HAP-1 (cell line): ENCODE data around the gene MAPK9.
"Not testable (repeated sequence)": the region's sequence is repeated elsewhere in the genome, so short reads cannot be mapped to it uniquely, and the experiment has no call there.

ENCODE experiments used
- DNase-seq, 2 experiments: peaks; one replicate each; pipeline ENCODE4 v3.0.0-alpha.2; 2016 to 2020; ENCODE audit warnings: low spot score in 2 of 2
- H3K27me3 ChIP-seq: fragments of 250-450 bp; sonication (Bioruptor Pico); 2 replicates; pipeline ENCODE4 v1.5.1; 2020; ENCODE audit warnings: low read depth, mild to moderate bottlenecking, moderate library complexity
- H3K36me3 ChIP-seq: fragments of 250-450 bp; sonication (Bioruptor Pico); replicated peaks from 2 replicates; pipeline ENCODE4 v1.5.1; 2020; ENCODE audit warnings: mild to moderate bottlenecking
- H3K4me1 ChIP-seq: fragments of 250-450 bp; sonication (Bioruptor Pico); 2 replicates; pipeline ENCODE4 v1.5.1; 2020; ENCODE audit warnings: mild to moderate bottlenecking
- H3K4me3 ChIP-seq: fragments of 250-450 bp; sonication (Bioruptor Pico); 2 replicates; pipeline ENCODE4 v1.5.1; 2020; ENCODE audit warnings: mild to moderate bottlenecking, moderate library complexity
- H3K9me3 ChIP-seq: fragments of 250-450 bp; sonication (Bioruptor Pico); 2 replicates; pipeline ENCODE4 v1.5.1; 2020; ENCODE audit warnings: mild to moderate bottlenecking, moderate library complexity
- in situ Hi-C: fragments of 300-500 bp; cut with MboI; formaldehyde crosslinking; loops from 3 replicates; pipeline ENCODE4 v1.14.3; 2020; ENCODE audit warnings: low sequenced_read_pairs, inconsistent platforms, mixed read lengths

The MAPK9 gene

DNA sequence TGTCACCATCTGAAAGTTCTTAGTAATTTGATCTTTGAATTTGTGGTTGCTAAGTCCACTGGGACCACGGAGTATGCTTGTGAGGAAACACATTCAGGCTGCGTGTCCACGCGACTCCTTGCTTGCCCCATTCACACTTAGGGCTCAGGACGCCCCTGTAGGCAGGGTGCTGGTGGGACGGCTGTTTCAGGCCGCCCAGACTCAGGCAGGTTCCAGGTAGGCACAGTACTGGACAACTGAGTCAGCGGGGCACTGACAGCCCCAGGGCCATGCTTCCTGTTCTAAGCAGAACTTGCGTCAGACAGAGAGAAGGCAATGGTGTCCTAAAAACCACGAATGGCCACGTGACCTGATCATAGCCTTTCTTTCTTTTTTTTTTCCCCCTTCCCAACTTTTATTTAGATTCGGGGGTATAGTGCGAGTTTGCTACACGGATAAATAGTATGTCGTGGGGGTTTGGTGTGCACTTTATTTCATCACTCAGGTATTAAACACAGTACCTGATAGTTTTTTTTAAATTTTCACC is 75.2 kb downstream of the MAPK9 start:
- in situ Hi-C loops = no loop called here
- no peak overlapping the region for H3K4me3 ChIP-seq
- DNase-seq = no peak
- no peaks in the 10 kb centered on the region for H3K27me3 ChIP-seq
- no peaks in the 10 kb centered on the region for H3K9me3 ChIP-seq
- no peaks in the 10 kb centered on the region for H3K36me3 ChIP-seq
- H3K4me1 ChIP-seq = no peaks in the 10 kb centered on the region

DNA sequence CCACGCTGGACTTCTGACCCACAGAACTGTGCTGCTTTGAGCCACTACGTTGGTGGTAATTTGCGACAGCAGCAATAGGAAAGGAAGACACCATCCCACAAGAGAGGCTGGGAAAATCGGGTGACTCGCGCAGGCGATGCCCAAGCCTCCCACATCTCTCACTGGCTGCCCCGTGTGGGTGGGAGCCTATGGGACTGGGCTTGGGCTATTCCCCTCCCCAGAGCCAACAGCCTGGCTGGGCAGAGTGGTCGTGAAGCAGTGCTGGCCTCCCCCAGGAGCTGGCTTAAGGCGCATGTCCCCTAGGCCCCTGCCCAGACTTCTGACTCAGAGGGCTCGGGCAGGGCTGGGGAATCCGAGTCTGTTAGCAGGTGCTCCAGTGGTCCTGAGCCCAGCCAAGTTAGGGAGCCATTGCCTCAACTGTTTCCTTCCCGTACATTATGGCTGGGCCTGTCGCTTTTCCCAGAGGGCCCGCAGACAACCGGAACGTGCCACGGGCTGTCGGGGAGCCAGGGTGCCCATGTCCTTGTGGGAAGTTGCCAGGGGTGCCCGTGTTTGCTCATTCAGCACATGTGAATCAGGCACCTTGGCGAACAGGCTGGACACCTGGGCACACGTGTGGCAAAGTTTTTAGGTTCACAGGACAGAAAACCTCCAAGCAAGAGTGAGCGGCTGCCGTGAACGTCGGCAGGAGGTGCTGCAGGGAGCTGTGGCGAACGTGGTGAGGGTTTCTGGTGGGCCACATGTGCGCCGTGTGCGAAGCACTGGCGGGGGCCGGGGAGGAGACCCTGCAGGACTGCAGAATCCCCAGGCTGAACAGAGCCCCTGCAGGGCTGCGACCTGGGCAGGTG is 75.9 kb downstream of the MAPK9 start:
- Histone ChIP-seq H3K27me3 (no peaks in the 10 kb centered on the region), H3K9me3 (no peaks in the 10 kb centered on the region), H3K36me3 (no peaks in the 10 kb centered on the region), H3K4me1 (no peaks in the 10 kb centered on the region), H3K4me3 (no peak overlapping the region)
- no peak for DNase-seq
- in situ Hi-C loops = no loop called here

DNA sequence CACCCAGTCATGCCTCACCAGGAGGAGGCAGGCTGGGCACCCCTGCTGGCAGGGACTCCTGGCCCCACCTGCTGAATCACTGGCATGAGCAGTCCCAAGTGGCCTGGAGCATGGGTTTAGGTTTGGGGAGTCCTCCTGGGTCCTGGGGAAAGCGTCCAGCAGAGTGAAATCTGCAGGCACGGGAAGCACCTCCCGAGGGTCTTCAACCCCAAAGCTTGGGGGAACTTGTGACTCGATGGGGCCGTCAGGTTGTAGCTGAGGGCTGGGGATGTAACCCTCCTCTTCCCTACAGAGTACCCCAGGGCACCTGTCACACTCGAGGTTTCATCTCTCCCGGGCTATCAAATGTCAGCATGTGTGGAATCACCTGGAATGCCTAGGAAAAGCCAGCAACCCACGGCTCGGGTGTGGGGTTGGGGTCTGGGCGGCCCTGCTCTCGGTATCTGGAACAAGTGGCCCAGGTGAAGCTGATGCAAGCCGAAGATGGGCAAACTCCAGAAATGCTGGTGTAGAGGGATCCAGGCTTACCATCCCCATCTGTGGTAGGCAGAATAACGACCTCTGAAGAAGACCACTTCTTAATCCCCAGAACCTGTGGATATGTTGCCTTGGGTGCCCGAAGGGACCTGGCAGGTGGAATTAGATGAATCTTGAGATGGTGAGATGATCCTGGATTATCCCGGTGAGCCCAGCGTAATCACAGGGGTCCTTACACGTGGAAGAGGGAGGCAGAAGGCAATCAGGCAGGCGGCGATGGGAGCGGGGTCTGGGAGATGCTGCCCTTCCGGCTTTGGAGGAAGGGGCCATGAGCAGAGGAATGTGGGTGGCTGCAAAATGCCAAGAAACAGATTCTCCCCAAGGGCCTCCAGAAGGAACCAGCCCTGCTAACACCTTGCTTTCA is 76.8 kb downstream of the MAPK9 start:
- H3K4me1 ChIP-seq = no peaks in the 10 kb centered on the region
- H3K36me3 ChIP-seq = no peaks in the 10 kb centered on the region
- in situ Hi-C loops = no loop called here
- no peak for DNase-seq
- H3K27me3 ChIP-seq = no peaks in the 10 kb centered on the region
- no peaks in the 10 kb centered on the region for H3K9me3 ChIP-seq
- H3K4me3 ChIP-seq = no peak overlapping the region

DNA sequence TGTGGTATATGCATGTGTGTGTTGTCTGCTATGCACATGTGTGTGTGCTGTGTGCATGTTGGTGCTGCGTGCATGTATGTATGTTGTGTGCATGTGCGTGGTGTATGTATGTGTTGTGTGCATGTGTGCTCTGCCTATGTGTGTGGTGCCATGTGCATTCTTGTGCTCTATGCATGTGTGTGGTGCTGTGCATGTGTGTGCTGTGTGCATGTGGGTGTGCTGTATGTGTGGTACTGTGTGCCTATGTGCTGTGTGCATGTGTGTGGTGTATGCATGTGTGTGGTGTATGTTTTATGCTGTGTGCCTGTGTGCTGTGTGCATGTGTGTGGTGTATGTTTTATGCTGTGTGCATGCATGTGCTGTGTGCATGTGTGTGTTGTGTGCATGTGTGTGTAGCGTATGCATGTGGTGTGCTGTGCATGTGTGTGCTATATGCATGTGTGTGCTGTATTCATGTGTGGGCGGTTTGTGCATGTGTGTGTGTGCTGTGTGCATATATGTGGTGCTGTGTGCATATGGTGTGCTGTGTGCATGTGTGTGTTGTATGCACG is 78.2 kb downstream of the MAPK9 start:
- DNase-seq = no peak
- H3K27me3 ChIP-seq = no peaks in the 10 kb centered on the region
- H3K4me3 ChIP-seq = no peak overlapping the region
- H3K9me3 ChIP-seq = no peaks in the 10 kb centered on the region
- no peaks in the 10 kb centered on the region for H3K36me3 ChIP-seq
- in situ Hi-C loops = no loop called here
- 0 out of 2 replicates have a peak, but pooled peaks cover 3% of the 10 kb centered on the region for H3K4me1 ChIP-seq

DNA sequence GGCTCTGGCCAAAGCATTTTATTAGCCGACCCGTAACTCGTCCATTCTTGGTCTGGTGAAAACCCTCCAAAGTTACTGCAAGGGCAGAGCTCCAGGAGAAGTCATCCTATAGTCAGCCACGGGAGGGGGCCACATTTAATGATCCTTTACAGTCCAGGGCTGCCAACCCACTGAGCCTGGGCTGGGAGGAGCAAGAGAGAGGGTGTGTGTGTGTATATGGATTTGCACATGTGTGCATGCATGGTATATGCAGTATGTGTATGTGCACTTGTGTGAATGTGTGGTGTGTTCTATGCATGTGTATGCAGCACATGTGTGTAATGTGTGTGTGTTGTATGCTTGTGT is 78.7 kb downstream of the MAPK9 start:
- Histone ChIP-seq H3K4me3 (no peak overlapping the region), H3K27me3 (no peaks in the 10 kb centered on the region), H3K36me3 (no peaks in the 10 kb centered on the region), H3K4me1 (peaks cover 4% of the 10 kb centered on the region; the same call in 1 of the 2 replicates), H3K9me3 (no peaks in the 10 kb centered on the region)
- no peak for DNase-seq
- in situ Hi-C loops = no loop called here

DNA sequence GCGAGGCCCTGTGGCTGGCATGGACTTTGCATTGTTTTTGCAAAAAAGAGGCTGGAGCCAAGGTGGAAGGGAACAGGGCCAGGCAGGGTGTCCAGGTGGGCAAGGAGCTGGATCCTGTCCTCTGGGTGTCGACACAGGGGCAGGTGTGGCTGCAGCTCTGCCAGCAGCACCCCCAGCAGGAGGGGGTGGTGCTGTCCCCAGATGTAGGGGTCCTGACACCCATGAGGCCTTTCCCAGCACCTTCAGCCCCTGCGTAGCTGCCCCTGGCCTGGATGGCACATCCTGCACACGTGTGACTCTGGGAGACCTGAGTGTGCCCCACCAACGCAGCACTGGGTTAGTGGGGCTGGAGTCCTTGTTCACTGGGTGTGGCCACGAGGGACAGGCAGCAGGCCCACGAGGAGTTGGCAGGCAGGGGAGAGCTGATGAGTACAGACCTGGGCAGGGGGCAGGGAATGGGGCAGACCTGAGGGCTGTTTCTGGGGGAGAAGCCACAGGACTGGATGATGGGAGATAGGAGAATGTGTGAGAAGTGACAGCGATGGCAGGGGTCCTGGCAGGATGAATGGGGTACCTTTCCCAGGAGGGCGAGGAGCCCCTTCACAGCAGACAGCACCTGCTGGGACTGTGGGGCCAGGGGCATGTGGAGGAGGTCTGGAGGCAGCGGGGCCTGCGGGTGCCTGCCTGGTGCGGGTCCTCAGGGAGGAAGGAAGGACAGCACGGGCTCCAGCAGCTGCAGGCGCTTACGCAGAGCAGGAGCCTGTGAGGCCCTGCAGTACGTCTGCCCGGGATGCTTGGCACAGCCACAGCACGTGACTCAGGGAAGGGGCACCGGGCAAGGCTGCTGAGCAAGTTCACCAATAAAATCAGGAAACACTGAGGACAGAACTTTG is 79.3 kb downstream of the MAPK9 start:
- no peak for DNase-seq
- no peaks in the 10 kb centered on the region for H3K36me3 ChIP-seq
- H3K27me3 ChIP-seq = no peaks in the 10 kb centered on the region
- no peak overlapping the region for H3K4me3 ChIP-seq
- no peaks in the 10 kb centered on the region for H3K9me3 ChIP-seq
- peaks cover 6% of the 10 kb centered on the region; the same call in 1 of the 2 replicates for H3K4me1 ChIP-seq
- in situ Hi-C loops = no loop called here

DNA sequence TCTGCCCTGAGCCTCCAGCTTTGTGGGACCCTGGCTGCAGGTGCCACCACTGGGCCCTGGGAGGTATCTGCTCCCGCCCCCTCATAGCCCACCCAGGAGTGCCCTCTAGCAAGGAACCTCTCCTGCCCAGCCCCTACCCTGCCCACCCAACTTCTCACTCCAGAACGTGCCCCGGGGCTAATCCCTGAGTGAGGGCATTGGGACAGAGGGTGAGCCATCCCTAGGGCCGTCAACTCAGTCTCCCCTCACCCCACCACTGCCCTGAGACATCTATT is 80.2 kb downstream of the MAPK9 start:
- no peak for DNase-seq
- Histone ChIP-seq H3K4me1 (peaks cover 6% of the 10 kb centered on the region; the same call in 1 of the 2 replicates), H3K4me3 (no peak overlapping the region), H3K36me3 (no peaks in the 10 kb centered on the region), H3K27me3 (no peaks in the 10 kb centered on the region), H3K9me3 (no peaks in the 10 kb centered on the region)
- in situ Hi-C loops = no loop called here

DNA sequence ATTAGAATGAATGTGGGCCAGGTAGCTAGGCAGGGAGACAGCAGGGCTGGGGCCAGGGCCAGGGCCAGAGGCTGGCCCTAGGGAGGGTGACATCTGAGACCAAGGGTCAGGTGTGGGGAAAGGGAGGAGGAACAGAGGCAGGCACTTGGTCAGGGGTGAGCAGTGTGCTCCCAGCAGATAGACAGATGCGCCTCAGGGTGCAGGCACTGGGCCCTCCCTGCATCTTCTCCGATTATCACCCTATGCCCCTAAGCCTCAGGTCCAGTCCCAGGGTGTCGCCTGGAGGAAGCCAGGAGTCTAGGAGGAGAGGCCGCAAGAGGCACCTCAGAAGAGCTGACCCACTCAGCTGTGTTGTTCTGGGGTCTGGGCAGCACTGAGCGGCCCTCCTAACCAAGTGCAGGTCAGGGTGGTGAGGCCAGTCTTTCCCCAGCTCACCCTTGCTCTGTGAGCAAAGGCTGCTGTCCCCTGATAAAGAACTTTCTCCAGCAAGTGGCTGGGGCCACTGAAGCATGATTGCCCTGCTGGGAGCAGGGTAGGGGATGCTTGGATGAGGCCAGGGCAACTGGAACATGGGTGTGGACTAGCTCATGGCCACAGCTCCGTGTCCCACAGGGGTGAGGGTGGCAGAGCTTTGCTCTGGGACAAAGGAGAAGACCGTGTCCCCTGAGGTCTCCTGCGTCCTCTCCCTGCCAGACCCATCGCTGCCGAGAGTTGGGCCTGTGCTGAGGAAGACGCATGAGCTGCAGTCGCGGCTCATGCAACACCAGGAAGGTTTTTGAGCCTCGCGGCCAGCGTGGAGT is 80.7 kb downstream of the MAPK9 start:
- Histone ChIP-seq H3K36me3 (no peaks in the 10 kb centered on the region), H3K4me3 (no peak overlapping the region), H3K9me3 (no peaks in the 10 kb centered on the region), H3K27me3 (no peaks in the 10 kb centered on the region), H3K4me1 (peaks cover 6% of the 10 kb centered on the region; the same call in 1 of the 2 replicates)
- no peak for DNase-seq
- in situ Hi-C loops = no loop called here

DNA sequence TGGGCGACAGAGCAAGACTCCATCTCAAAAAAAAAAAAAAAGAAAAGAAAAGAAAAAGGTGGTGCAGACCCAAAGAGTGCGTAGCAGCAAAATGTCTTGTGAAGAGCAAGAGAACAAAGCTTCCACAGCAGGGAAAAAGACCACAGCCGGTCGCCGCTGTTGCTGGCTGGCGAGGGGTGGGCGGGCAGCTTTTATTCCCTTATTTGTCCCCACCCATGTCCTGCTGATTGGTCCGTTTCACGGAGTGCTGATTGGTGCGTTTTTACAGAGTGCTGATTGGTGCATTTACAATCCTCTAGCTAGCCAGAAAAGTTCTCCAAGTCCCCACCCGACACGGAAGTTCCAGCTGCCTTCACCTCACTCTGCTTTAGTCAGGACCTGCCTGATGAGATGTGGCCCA is 81.8 kb downstream of the MAPK9 start:
- DNase-seq, H3K9me3 ChIP-seq, H3K4me3 ChIP-seq, H3K4me1 ChIP-seq, H3K27me3 ChIP-seq, in situ Hi-C loops, H3K36me3 ChIP-seq: not testable (repeated sequence)

DNA sequence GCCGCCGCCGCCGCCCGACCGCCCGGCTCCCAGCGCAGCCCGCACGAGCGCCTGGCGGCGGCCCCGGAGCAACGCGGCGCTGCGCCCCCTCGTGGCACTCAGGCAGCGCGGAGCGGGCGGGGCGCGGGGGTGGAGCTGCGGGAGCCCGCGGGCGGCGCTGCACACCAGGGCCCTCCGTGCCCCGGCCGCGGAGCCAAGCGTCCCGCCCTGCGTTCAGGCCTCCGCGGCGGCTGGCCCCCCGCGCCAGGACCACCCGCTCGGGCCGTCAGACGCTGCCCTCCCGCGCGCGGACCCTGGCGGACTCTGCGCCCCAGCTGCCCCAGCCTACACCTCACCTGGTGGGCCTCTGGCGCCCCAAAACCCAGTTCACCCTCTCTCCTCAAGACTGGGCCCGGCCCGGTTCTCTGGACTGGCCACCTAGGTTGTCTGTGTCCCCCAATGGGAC is 82.7 kb downstream of the MAPK9 start, which contains the start of gene RASGEF1C:
TSS of gene RASGEF1C (minus strand) at position 75 of the 445 bp plus-strand sequence. CDS start 71,159 bp downstream, outside the sequence.
- in situ Hi-C loops = no loop called here
- H3K4me1 ChIP-seq = peaks cover 6% of the 10 kb centered on the region; the same call in 1 of the 2 replicates
- H3K27me3 ChIP-seq = no peaks in the 10 kb centered on the region
- no peaks in the 10 kb centered on the region for H3K9me3 ChIP-seq
- H3K36me3 ChIP-seq = no peaks in the 10 kb centered on the region
- peak; percentile 71 to 79 for DNase-seq
- peak within 1 kb of the TSS; percentile 44 for H3K4me3 ChIP-seq

DNA sequence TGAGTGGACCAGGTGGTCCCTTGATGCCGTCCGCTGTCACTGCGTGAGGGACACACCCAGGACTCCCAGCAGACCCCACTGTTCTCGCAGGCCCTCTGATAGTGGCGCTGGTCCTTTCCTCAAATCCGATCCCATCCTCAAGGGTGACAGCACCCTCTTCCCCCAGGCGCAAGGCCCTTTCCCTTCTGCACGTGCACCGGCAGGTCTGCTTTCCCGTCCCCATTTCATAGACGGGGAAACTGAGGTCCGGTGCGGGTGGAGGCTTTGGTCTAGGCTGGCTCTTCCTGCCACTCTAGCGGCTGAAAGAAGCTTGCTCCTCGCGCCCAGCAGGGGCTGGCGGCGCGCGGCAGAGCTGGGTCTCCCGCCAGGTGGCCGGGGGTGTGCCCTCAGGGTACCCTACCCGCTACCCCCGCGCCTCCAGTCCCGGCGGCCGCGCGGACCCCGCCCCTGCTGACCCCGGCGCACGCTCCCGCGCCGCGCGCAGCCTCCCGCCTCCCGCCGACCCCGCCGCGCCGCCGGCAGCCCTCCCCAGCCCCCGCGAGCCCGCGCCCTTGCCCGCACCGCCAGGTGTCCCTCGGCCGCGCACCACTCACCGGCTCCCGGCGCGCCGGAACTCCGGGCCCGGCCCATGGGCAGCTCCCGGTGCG is 83.3 kb downstream of the MAPK9 start:
- H3K36me3 ChIP-seq = no peaks in the 10 kb centered on the region
- in situ Hi-C loops = no loop called here
- no peaks in the 10 kb centered on the region for H3K27me3 ChIP-seq
- peaks cover 6% of the 10 kb centered on the region; the same call in 1 of the 2 replicates for H3K4me1 ChIP-seq
- H3K4me3 ChIP-seq = peak overlapping the region; percentile 44
- H3K9me3 ChIP-seq = no peaks in the 10 kb centered on the region
- peak; percentile 11 to 60 for DNase-seq

DNA sequence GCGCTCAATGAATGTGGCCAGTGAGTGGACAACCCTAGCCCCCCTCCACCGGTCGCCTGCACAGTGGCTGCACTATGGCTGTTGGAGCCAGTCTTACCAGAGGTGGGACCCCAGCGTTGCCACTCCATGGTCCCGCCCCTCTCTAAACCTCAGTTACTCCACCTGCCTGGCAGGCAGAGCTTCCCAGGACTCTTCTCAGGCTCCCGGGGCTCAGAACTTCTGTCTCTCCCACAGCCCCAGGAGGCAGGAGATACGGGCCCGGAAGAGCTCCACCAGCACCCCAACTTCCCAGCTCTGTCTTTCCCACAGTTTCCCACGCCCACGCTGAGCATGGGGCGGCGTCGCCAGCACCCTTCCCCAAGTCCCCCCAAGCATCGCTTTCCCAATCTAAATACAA is 83.8 kb downstream of the MAPK9 start:
- Histone ChIP-seq H3K36me3 (no peaks in the 10 kb centered on the region), H3K9me3 (no peaks in the 10 kb centered on the region), H3K4me1 (peaks cover 6% of the 10 kb centered on the region; the same call in 1 of the 2 replicates), H3K4me3 (peak overlapping the region; percentile 44), H3K27me3 (no peaks in the 10 kb centered on the region)
- in situ Hi-C loops = no loop called here
- DNase-seq = no peak
